ENCODE results near the gene SETD6.

DNA sequence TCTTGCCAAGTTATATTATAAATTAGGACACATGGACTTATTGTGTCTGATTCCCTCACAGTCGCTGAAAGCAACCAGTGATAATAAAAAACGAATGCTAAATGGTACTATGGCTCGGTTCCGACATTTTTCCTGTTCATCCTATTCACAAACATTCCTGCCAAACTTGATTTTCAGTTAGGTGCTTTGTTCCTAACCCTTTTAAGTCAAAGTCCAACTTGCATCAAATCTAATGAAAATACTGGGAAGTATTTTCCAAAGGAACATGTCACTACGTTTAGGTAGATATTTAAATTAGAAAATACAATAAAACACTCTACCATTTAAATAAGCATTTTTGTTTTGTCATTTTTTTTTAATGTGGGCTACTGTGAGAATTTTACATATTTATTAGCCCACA lies 21.0 kb downstream of the SETD6 start:
- no peak for TF ChIP-seq GATA2 (IDR thresholded peaks at IDR 0.05; ENCODE audit: low read depth, low read length)
- no peak for TF ChIP-seq GATA3 (IDR thresholded peaks at IDR 0.05; ENCODE audit: low read depth, low read length)

Data from SH-SY5Y (cell line).